ENCODE measurements around the gene AARS2. TPM values are rescaled to one million over a fixed set of nuclear protein-coding genes. Genes with fewer than 3 reads are reported as not detected.
A peak's percentile ranks its signal among the peaks of the same experiment; 100 is the strongest.

The AARS2 gene
- total and polyA plus RNA-seq, 12 donors: 5.3 to 15.9 (median 9.7) TPM

- H3K27me3 ChIP-seq: peaks cover 21% of the 10 kb centered on the region
- 61 to 85% (median 68%) methylated on average over 4 of the region's 4 CpGs for WGBS, 4 donors
- intact Hi-C loops (cut with DNase I): no loop called here
These were observed 20.3 kb downstream of the AARS2 start for GRCh38 chr6:44292661-44293365.

GRCh38 chr6:44291841-44292240 lies 21.3 kb downstream of the AARS2 start:
- no peak for DNase-seq
- Histone ChIP-seq H3K9me3 (replicated peaks in 1 of 3) (no peaks in the 10 kb centered on the region), H3K36me3 (replicated peaks in 1 of 2) (no peaks in the 10 kb centered on the region), H3K4me1 (replicated peaks in 1 of 2) (no peaks in the 10 kb centered on the region), H3K27ac (no peak overlapping the region), H3K4me3 (no peak overlapping the region), H3K27me3 (peaks cover 25% of the 10 kb centered on the region)
- intact Hi-C loops (cut with DNase I): no loop called here
- TF ChIP-seq CTCF (IDR thresholded peaks at IDR 0.05): no peak
- no peak for TF ChIP-seq POLR2A (IDR thresholded peaks at IDR 0.05)
- WGBS, 4 donors: 51 to 94% (median 70%) methylated on average over 2 to 4 of the region's 4 CpGs

More at GRCh38 chr6:44292661-44293365, 20.3 kb downstream of the AARS2 start:
- Histone ChIP-seq H3K36me3 (replicated peaks in 1 of 2) (no peaks in the 10 kb centered on the region), H3K9me3 (replicated peaks in 1 of 3) (no peaks in the 10 kb centered on the region), H3K27ac (no peak overlapping the region), H3K4me1 (replicated peaks in 1 of 2) (peaks cover 8 to 9% of the 10 kb centered on the region in 2 donors), H3K4me3 (no peak overlapping the region)
- DNase-seq: no peak
- TF ChIP-seq POLR2A (IDR thresholded peaks at IDR 0.05): no peak
- TF ChIP-seq CTCF (IDR thresholded peaks at IDR 0.05): no peak

- Histone ChIP-seq H3K4me1 (replicated peaks in 1 of 2) (no peaks in the 10 kb centered on the region), H3K27ac (no peak overlapping the region), H3K36me3 (replicated peaks in 1 of 2) (no peaks in the 10 kb centered on the region), H3K9me3 (replicated peaks in 1 of 3) (no peaks in the 10 kb centered on the region), H3K4me3 (no peak overlapping the region), H3K27me3 (peaks cover 24% of the 10 kb centered on the region)
- 26 to 34% (median 30%) methylated on average over 7 of the region's 7 CpGs for WGBS, 4 donors
- intact Hi-C loops (cut with DNase I): no loop called here
- DNase-seq: peak in 1 of 7 donors; percentile 30
- TF ChIP-seq CTCF (IDR thresholded peaks at IDR 0.05) (no peak), POLR2A (IDR thresholded peaks at IDR 0.05) (no peak)
These were observed 23.4 kb downstream of the AARS2 start for GRCh38 chr6:44289726-44290260.

GRCh38 chr6:44286747-44287146 lies 26.4 kb downstream of the AARS2 start:
- H3K36me3 ChIP-seq (replicated peaks in 1 of 2): no peaks in the 10 kb centered on the region
- peaks cover 21% of the 10 kb centered on the region for H3K27me3 ChIP-seq
- WGBS, 4 donors: 34 to 66% (median 60%) methylated on average over 2 of the region's 2 CpGs
- no peak overlapping the region for H3K4me3 ChIP-seq
- TF ChIP-seq CTCF (IDR thresholded peaks at IDR 0.05) (no peak), POLR2A (IDR thresholded peaks at IDR 0.05) (no peak)
- H3K4me1 ChIP-seq (replicated peaks in 1 of 2): no peaks in the 10 kb centered on the region
- intact Hi-C loops (cut with DNase I): no loop called here
- no peak overlapping the region for H3K27ac ChIP-seq
- no peaks in the 10 kb centered on the region for H3K9me3 ChIP-seq (replicated peaks in 1 of 3)
- no peak for DNase-seq

Measured in adrenal gland (tissue), 12 donors.